Cerebellar nuclear complex (tissue), 1 donor: ENCODE results near the gene MYORG.
A peak's percentile ranks its signal among the peaks of the same experiment; 100 is the strongest.

Experiments used
- DNase-seq, 2 experiments: peaks; one replicate each; lab custom pipeline; 2025; lab: John Stamatoyannopoulos, UW

MYORG gene

GRCh38 chr9:34376596-34377403, at the start of gene MYORG:
Gene MYORG (minus strand): TSS chr9:34376898. CDS start chr9:34372943, 3,955 bp downstream.
- DNase-seq, result peak; percentile 66 to 90

GRCh38 chr9:34419716-34420504, 43.2 kb upstream of the MYORG start:
- no peak for DNase-seq

GRCh38 chr9:34417734-34418133, 41.0 kb upstream of the MYORG start:
- peak in 1 of 2 experiments; percentile 4 for DNase-seq

GRCh38 chr9:34413231-34413852, 36.6 kb upstream of the MYORG start:
- DNase-seq, result no peak

GRCh38 chr9:34412336-34412735, 35.6 kb upstream of the MYORG start:
- DNase-seq, result no peak

- DNase-seq, result no peak
Observed at GRCh38 chr9:34409154-34409553, 32.5 kb upstream of the MYORG start.

- DNase-seq, result no peak
Observed at GRCh38 chr9:34408173-34408572, 31.5 kb upstream of the MYORG start.

- no peak for DNase-seq
Observed at GRCh38 chr9:34406219-34406618, 29.5 kb upstream of the MYORG start.

- no peak for DNase-seq
Observed at GRCh38 chr9:34405719-34406118, 29.0 kb upstream of the MYORG start.

GRCh38 chr9:34403554-34404380, 27.1 kb upstream of the MYORG start:
- peak in 1 of 2 experiments; percentile 16 for DNase-seq

- DNase-seq, result no peak
Observed at GRCh38 chr9:34400686-34401602, 24.2 kb upstream of the MYORG start.

GRCh38 chr9:34400275-34400674, 23.6 kb upstream of the MYORG start:
- DNase-seq, result no peak

- DNase-seq, result no peak
Observed at GRCh38 chr9:34399729-34400128, 23.0 kb upstream of the MYORG start.

GRCh38 chr9:34398875-34399274, 22.2 kb upstream of the MYORG start:
- no peak for DNase-seq

- DNase-seq, result no peak
Observed at GRCh38 chr9:34396276-34397214, 19.8 kb upstream of the MYORG start.

- DNase-seq, result no peak
Observed at GRCh38 chr9:34392511-34392910, 15.8 kb upstream of the MYORG start.

GRCh38 chr9:34387239-34387638, 10.5 kb upstream of the MYORG start:
- no peak for DNase-seq

GRCh38 chr9:34386656-34387055, 10.0 kb upstream of the MYORG start:
- no peak for DNase-seq

- no peak for DNase-seq
Observed at GRCh38 chr9:34385561-34386230, 9.0 kb upstream of the MYORG start.
